GM12864 (cell line): Measurements from ENCODE around the gene CP.
"Not testable (repeated sequence)": the region's sequence is repeated elsewhere in the genome, so short reads cannot be mapped to it uniquely, and the experiment has no call there.

Experiments used
- DNase-seq: peaks from one replicate; pipeline ENCODE4 v3.0.0-alpha.2; 2011; ENCODE audit warnings: low read depth
- H3K4me3 ChIP-seq: 2 replicates; pipeline ENCODE4 v1.5.1; 2011; ENCODE audit warnings: mild to moderate bottlenecking, low read depth, low read length, control low read depth
- CTCF ChIP-seq: IDR thresholded peaks from 2 replicates; pipeline ENCODE4 v1.5.1; 2011; ENCODE audit warnings: low read depth, mild to moderate bottlenecking, moderate library complexity, low read length, control low read depth, inconsistent platforms; ENCODE audit errors: missing control alignments

Gene CP

GRCh38 chr3:149243540-149243939 lies 21.9 kb upstream of the CP start:
- no peak for DNase-seq
- no peak overlapping the region for H3K4me3 ChIP-seq
- no peak for TF ChIP-seq CTCF

GRCh38 chr3:149239357-149239936 lies 17.8 kb upstream of the CP start:
- DNase-seq = no peak
- no peak overlapping the region for H3K4me3 ChIP-seq
- TF ChIP-seq CTCF = no peak

DNA sequence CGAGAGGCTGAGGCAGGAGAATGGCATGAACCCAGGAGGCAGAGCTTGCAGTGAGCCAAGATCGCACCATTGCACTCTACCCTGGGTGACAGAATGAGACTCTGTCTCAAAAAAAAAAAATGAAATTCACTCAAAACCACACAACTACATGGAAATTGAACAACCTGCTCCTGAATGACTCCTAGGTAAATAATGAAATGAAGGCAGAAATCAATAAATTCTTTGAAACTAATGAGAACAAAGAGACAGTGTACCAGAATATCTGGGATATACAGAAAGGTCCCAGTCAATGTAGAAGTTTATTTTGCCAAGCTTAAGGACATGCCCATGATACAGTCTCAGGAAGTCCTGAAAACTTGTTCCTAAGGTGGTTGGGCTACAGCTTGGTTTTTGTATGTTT lies 16.6 kb upstream of the CP start:
- not testable (repeated sequence) for H3K4me3 ChIP-seq, DNase-seq

GRCh38 chr3:149235599-149236424 lies 14.2 kb upstream of the CP start:
- TF ChIP-seq CTCF = no peak
- no peak for DNase-seq
- no peak overlapping the region for H3K4me3 ChIP-seq

- DNase-seq = no peak
- H3K4me3 ChIP-seq = no peak overlapping the region
- TF ChIP-seq CTCF = no peak
Observed at GRCh38 chr3:149234671-149235245, 13.1 kb upstream of the CP start.

DNA sequence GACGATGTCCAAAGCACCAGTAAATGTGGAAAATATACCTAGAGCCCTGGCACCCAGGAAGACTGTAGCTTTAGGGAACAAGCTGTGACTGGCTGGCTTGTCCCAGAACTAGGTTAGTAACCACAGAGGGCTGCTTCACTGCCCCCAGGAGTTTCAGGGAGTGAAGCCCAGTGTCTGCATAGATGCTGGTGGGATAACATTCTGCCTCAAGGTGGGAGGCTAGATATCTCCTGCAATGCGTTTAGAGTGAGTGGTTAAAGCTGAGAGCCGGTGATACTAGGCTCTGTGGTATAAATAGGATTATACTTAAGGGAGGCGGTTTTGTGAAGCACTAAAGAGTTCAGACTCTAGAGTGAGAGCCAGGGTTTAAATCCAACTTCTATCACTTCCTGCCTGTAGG lies 11.7 kb upstream of the CP start:
- H3K4me3 ChIP-seq = no peak overlapping the region
- no peak for TF ChIP-seq CTCF
- no peak for DNase-seq

DNA sequence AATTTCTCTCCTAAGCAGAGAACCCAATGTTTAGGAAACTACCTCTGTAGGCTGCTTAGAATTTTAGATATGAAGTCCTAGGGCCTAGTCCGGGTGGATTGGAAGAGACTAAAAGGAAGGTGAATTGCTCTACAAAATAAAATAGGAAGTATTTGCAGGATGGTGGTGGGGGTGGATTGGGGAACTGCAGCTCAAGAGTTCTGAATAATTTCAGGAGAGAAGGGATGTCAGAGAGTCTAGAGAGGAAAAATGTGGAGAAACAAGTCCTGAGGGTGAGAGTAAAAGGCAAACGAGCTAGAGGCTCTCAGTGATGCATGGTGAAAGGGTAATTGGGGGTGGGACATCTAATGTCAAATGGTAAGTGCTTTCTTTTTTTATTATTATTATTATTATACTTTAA lies 10.2 kb upstream of the CP start:
- DNase-seq = no peak
- TF ChIP-seq CTCF = no peak
- H3K4me3 ChIP-seq = no peak overlapping the region
